ENCODE measurements around the gene TCERG1L.

Gene TCERG1L

GRCh38 chr10:131095313-131095580 is 216.3 kb downstream of the TCERG1L start:
- DNase-seq: no peak

GRCh38 chr10:131094527-131095312 is 216.8 kb downstream of the TCERG1L start:
- DNase-seq: peak; percentile 95

GRCh38 chr10:131093795-131094366 is 217.6 kb downstream of the TCERG1L start:
- no peak for DNase-seq

GRCh38 chr10:131093346-131093745 is 218.2 kb downstream of the TCERG1L start:
- no peak for DNase-seq

- no peak for DNase-seq
Measured at GRCh38 chr10:131092876-131093275, 218.6 kb downstream of the TCERG1L start.

GRCh38 chr10:131092386-131092785 is 219.1 kb downstream of the TCERG1L start:
- DNase-seq: no peak

- DNase-seq: no peak
Measured at GRCh38 chr10:131091682-131092081, 219.8 kb downstream of the TCERG1L start.

GRCh38 chr10:131090761-131091661 is 220.5 kb downstream of the TCERG1L start:
- DNase-seq: no peak

- no peak for DNase-seq
Measured at GRCh38 chr10:131089861-131090260, 221.7 kb downstream of the TCERG1L start.

- no peak for DNase-seq
Measured at GRCh38 chr10:131089150-131089549, 222.4 kb downstream of the TCERG1L start.

- DNase-seq: peak; percentile 46
Measured at GRCh38 chr10:131088619-131089018, 222.9 kb downstream of the TCERG1L start.

GRCh38 chr10:131087464-131088215 is 223.9 kb downstream of the TCERG1L start:
- no peak for DNase-seq

GRCh38 chr10:131086511-131086910 is 225.0 kb downstream of the TCERG1L start:
- DNase-seq: no peak

GRCh38 chr10:131086094-131086493 is 225.4 kb downstream of the TCERG1L start:
- no peak for DNase-seq

- peak; percentile 77 for DNase-seq
Measured at GRCh38 chr10:131085091-131085860, 226.2 kb downstream of the TCERG1L start.

GRCh38 chr10:131084791-131085090 is 226.8 kb downstream of the TCERG1L start:
- DNase-seq: peak; percentile 55

GRCh38 chr10:131083915-131084790 is 227.4 kb downstream of the TCERG1L start:
- no peak for DNase-seq

GRCh38 chr10:131082991-131083481 is 228.5 kb downstream of the TCERG1L start:
- no peak for DNase-seq

- no peak for DNase-seq
Measured at GRCh38 chr10:131082201-131082850, 229.2 kb downstream of the TCERG1L start.

GRCh38 chr10:131081786-131082185 is 229.7 kb downstream of the TCERG1L start:
- no peak for DNase-seq

GRCh38 chr10:131081376-131081775 is 230.1 kb downstream of the TCERG1L start:
- DNase-seq: no peak
